Fibroblast of mammary gland (primary cell): Measurements from ENCODE around the gene MRE11.

Experiments
- DNase-seq: peaks from one replicate; pipeline ENCODE4 v3.0.0-alpha.2; 2010; ENCODE audit warnings: low read depth
- H3K4me3 ChIP-seq: 2 replicates; pipeline ENCODE4 v1.5.1; 2011; ENCODE audit warnings: low read depth, mild to moderate bottlenecking, low read length, moderate library complexity; ENCODE audit not compliant: control insufficient read depth
- CTCF ChIP-seq: conservative IDR thresholded peaks from 2 replicates; pipeline ENCODE4 v1.5.1; 2011; ENCODE audit warnings: low read depth, low read length, inconsistent platforms; ENCODE audit not compliant: control insufficient read depth, insufficient read depth

MRE11 gene

GRCh38 chr11:94519478-94520084 is 25.9 kb upstream of the MRE11 start:
- TF ChIP-seq CTCF, result peak; percentile 55
- DNase-seq, result peak; percentile 49
- no peak overlapping the region for H3K4me3 ChIP-seq

- no peak for TF ChIP-seq CTCF
- no peak overlapping the region for H3K4me3 ChIP-seq
Observed at GRCh38 chr11:94518300-94518699, 24.7 kb upstream of the MRE11 start.

GRCh38 chr11:94516725-94517124 is 23.1 kb upstream of the MRE11 start:
- TF ChIP-seq CTCF, result no peak
- DNase-seq, result no peak
- no peak overlapping the region for H3K4me3 ChIP-seq

More at GRCh38 chr11:94518300-94518699, 24.7 kb upstream of the MRE11 start:
- no peak for DNase-seq

GRCh38 chr11:94515398-94515797 is 21.8 kb upstream of the MRE11 start:
- H3K4me3 ChIP-seq, result no peak overlapping the region
- no peak for TF ChIP-seq CTCF
- DNase-seq, result no peak

GRCh38 chr11:94513091-94513490 is 19.4 kb upstream of the MRE11 start:
- no peak for TF ChIP-seq CTCF
- no peak overlapping the region for H3K4me3 ChIP-seq
- DNase-seq, result no peak

GRCh38 chr11:94511932-94512781 is 18.5 kb upstream of the MRE11 start, which contains the start of gene C11orf97:
Gene C11orf97 (plus strand): TSS chr11:94512461. CDS start chr11:94512529, 68 bp downstream.
- peak; percentile 26 for DNase-seq

More at GRCh38 chr11:94511932-94512781, 18.5 kb upstream of the MRE11 start, which contains the start of gene C11orf97:
- no peak for TF ChIP-seq CTCF
- peak within 1 kb of the TSS; percentile 45 for H3K4me3 ChIP-seq
